HG03520 (cell line): ENCODE data around the gene F10.
"Not testable (repeated sequence)": the region's sequence is repeated elsewhere in the genome, so short reads cannot be mapped to it uniquely, and the experiment has no call there.

Source experiments
- ATAC-seq: cut with Tn5 transposase; IDR thresholded peaks from one replicate; pipeline ENCODE4 v1.9.1; 2021; ENCODE audit warnings: mild to moderate bottlenecking, moderate library complexity; ENCODE audit not compliant: unreplicated experiment

The F10 gene

GRCh38 chr13:113122550-113123225 is at the start of gene F10:
F10 (plus strand) TSS chr13:113122799; CDS start chr13:113122856, 57 bp downstream.
- ATAC-seq = no peak

- no peak for ATAC-seq
These were observed 48.7 kb upstream of the F10 start for GRCh38 chr13:113073942-113074341.

DNA sequence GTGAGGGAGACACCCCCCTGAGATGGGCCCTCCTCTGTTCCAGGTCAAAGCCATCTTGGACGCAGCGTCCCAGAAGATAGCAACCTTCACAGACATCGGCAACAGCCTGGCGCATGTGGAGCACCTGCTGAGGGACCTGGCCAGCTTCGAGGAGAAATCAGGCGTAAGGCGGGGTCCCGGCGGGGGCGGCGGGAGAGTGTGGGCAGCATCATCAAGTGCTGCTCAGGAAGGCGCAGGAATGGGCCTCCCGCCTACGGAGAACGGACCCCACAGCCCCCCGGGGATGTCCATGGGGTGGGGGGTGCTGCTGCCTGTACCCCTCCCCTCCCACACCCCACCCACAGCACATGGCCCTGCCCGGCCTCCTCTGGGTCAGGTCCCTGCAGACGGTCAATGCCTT is 48.2 kb upstream of the F10 start:
- ATAC-seq = no peak

- ATAC-seq = no peak
These were observed 47.7 kb upstream of the F10 start for GRCh38 chr13:113074876-113075275.

GRCh38 chr13:113075711-113076110 is 46.9 kb upstream of the F10 start:
- no peak for ATAC-seq

GRCh38 chr13:113076681-113077401 is 45.8 kb upstream of the F10 start:
- ATAC-seq = no peak

- no peak for ATAC-seq
These were observed 45.0 kb upstream of the F10 start for GRCh38 chr13:113077566-113077952.

DNA sequence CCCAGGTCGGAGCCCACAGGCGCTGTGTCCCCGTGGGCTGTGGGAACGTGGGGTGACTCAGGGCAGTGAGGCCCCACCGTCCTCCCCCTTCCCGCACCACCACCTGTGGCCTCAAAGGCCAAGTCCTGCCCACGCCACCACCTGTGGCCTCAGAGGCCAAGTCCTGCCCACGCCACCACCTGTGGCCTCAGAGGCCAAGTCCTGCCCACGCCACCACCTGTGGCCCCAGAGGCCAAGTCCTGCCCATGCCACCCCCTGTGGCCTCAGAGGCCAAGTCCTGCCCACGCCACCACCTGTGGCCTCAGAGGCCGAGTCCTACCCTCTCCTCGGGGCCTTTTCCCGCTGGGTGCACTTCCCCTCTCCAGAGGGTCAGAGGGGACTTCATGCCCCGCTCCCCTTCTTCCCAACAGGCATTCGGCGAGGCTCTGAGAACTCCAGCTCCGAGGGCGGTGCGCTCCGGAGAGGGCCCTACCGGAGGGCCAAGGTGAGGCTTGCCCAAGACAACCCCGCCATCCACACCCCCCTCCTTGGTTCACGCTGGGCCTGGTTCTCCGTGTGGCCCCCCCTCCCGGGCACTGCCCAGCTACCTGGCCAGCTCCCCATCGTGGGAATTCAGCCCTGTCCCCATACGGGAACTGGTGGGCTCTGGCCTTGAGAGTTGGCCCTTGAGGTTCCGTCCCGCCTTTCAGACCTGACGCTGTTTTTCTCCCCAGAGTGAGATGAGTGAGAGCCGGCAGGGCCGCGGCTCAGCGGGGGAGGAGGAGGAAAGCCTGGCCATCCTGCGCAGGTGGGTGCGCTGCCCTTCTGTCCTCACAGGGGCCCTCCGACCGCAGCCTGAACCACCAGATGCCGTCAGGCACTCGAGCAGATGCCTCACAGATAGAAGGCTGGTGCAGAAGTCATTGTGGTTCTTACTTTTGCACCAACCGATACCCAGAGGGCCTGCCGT is 44.4 kb upstream of the F10 start:
- no peak for ATAC-seq

DNA sequence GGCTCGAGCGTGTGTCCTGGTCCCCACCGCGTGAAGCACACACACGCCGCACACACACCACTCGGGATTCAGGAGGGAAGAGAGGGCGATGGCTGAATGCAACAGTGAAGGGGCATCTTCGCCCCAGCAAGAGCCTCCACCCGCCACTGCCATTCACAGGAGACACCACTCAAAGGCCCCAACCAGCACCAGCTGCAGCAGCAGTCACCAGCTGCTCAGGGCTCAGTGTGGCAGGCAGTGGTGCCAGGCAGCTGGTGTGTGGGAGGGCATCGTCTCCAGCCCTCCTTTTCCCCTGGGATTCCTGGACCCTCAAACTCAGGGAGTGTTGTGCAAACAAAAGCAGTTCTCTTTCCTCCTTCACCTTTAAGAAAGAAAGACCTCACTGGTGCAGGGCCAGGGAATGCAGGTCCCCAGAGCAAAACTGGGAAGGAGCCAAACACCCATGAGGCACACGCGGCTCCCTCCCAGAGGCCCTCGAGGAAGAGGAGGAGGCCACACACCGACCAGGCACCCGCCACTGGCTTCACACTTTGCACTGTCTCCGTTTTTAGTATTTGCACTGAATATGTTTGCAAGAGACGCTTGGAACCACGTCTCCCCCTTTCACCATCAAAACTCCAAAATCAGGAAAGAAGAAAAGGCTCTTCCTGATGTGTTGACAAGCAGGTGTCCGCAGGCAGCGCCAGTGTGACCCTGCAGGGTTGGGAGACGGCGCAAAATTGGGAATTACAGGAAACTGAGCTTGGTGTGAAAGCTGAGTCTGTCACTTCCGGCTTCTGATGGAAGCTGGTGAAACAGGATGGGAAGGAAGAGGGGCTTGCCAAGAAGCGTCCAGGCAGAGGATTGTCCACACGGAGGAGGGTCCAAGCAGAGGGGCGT is 43.5 kb upstream of the F10 start:
- ATAC-seq = no peak

DNA sequence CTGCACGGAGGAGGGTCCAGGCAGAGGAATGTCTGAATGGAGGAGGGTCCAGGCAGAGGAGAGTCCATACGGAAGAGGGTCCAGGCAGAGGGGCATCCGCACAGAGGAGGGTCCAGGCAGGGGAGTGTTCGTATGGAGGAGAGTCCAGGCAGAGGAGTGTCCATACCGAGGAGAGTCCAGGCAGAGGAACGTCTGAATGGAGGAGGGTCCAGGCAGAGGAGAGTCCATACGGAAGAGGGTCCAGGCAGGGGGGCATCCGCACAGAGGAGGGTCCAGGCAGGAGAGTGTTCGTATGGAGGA is 42.9 kb upstream of the F10 start:
- ATAC-seq = not testable (repeated sequence)

- ATAC-seq = no peak
These were observed 42.2 kb upstream of the F10 start for GRCh38 chr13:113080361-113080831.

DNA sequence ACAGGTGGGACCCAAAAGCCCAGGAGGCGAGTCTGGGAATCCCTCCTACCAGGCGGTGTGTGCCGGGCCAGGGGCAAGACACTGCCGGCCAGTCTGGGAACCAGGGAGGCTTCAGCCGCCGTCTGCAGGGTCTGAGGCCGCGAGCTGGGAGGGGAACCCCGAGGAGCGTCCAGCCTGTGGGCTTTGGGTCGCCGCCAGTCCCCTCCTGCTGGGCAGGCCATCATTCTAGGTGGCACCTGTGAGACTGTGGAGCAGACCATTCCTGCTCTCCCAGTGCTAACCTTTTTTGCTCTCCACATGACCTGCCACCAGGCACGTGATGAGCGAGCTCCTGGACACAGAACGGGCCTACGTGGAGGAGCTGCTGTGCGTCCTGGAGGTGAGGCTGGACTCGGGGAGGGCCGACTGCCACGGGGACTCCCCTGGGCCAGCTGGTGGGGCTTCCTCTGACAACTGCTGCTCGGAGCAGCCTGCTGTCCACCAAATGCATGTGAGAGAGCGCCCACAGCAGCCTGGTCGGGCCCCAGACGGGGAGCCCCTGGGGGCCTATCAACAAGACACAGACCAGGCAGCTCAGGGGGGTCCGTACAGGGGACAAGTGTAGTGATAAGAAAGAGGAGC is 41.6 kb upstream of the F10 start:
- no peak for ATAC-seq

DNA sequence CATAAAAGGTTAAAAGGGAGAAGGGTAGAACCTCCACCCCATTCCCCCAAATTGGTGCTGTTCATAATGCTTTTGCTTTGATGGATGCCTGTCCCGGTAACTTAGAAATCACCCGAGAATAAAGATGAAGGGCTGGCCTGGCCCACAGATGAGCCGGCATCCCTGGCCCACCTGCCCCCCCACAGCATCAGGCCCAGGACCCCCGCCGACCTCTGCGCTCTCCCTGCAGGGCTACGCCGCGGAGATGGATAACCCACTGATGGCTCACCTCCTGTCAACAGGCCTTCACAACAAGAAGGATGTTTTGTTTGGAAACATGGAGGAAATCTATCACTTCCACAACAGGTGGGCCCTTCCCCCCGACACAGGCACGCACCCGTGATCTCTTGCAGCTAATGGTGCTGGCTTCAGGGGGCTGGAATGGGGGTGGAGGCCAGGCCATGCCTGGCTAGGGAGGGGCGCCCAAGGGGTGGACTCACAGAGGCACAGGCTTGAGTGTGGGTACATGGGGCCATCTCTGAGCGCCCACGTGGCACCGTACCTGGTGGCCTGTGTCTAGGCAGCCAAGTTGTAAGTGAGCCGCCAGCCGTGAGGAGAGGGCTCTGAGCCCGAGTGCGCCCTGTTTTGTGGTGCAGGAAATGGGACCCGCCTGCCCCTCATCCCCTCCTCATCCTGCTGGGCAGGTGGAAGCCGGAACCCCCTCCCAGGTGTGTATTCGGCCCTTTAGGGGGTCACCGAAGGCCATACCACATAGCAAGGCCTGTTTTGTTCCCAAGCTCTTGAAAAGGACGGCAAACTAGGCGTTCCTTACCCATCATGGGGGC is 40.2 kb upstream of the F10 start:
- no peak for ATAC-seq

- no peak for ATAC-seq
These were observed 39.6 kb upstream of the F10 start for GRCh38 chr13:113083022-113083373.

- ATAC-seq = no peak
These were observed 39.1 kb upstream of the F10 start for GRCh38 chr13:113083402-113084061.

GRCh38 chr13:113084094-113084942 is 38.3 kb upstream of the F10 start:
- no peak for ATAC-seq

- no peak for ATAC-seq
These were observed 37.6 kb upstream of the F10 start for GRCh38 chr13:113084943-113085540.
